Measurements from ENCODE around the gene CCDC138. TPM values are rescaled to one million over a fixed set of nuclear protein-coding genes. Genes with fewer than 3 reads are reported as not detected.

Gene CCDC138
- total RNA-seq, 4 donors from 2014 or later = 1.9 to 4.6 (median 2.9) TPM

GRCh38 chr2:108878276-108878675, 91.7 kb downstream of the CCDC138 start:
- TF ChIP-seq CTCF (IDR thresholded peaks at IDR 0.05; ENCODE audit: low read depth) = no peak

DNA sequence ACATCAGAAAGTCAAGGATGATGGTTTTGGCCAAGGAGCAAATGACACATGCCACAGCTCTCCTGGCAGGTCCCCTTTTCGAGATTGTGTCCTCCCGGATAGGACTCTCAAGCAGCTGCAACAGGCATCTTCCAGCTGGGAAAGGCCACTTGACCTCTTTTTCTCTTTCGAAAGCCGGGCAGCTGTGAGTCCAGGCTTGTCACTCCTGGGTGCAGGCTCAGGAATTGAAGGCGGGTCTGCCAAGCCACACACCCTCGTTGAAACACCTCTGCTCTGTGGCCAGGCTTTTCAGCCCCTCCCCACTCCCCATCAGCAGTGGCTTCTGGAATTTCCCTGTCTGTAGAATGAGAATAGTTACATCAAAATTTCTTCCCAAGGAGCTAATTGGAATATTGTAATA, 98.0 kb downstream of the CCDC138 start:
- no peak for TF ChIP-seq CTCF (IDR thresholded peaks at IDR 0.05; ENCODE audit: low read depth)

DNA sequence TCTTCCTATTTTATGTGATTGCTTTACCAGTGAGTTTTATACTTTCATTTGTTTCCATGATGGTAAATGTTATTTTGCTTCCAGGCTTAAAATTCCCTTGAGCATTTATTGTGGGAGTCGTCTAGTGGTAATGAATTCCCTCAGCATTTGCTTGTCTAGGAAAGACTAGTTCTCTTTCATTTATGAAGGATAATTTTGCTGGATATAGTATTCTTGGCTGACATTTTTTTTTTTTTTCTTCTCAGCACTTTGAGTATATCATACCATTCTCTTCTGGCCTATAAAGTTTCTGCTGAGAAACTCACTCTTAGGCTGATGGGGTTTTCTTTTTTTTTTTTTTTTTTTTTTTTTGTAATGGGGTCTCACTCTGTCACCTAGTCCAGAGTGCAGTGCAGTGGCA, 103.3 kb downstream of the CCDC138 start:
- no peak for TF ChIP-seq CTCF (IDR thresholded peaks at IDR 0.05; ENCODE audit: low read depth)

DNA sequence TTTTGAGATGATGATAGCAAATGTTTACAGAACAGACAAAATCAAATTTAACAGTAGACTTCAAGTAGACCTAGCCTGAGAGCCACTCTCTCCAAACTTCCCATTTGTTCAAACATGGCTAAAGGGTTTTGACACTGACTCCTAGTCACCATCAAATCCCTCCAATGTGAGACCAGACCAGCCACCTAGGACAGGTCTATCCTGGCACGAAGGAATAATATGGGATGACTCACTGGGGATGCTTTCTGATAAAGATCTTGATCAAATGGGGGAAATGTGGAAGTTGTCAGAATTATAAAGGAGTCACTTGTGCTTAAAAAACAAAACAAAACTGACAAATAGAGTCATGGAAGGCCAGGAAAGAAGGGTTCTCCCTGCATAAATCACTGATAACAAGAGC, 106.7 kb downstream of the CCDC138 start:
- no peak for TF ChIP-seq CTCF (IDR thresholded peaks at IDR 0.05; ENCODE audit: low read depth)

DNA sequence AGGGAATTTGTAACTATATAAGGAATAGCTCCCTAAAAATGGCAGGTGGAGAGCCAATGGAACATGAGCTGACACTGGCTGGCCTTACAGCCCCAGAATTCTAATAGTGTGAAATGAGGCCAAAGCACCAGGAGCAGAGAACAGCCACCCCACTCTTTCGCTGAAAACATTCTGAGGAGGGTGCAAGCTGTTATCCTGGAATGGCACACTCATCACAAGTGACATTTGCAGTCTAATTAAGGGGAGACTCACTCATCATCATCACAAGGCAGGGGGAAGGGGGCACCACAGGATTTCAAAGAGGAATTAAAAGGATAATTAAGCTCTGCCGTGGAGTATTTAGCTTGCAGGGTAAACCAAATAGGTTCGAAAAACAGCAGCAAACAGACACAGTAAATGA, 108.2 kb downstream of the CCDC138 start:
- no peak for TF ChIP-seq CTCF (IDR thresholded peaks at IDR 0.05; ENCODE audit: low read depth)

- TF ChIP-seq CTCF (IDR thresholded peaks at IDR 0.05; ENCODE audit: low read depth) = no peak
Observed at GRCh38 chr2:108895188-108895587, 108.6 kb downstream of the CCDC138 start.

GRCh38 chr2:108896741-108897140, 110.2 kb downstream of the CCDC138 start:
- no peak for TF ChIP-seq CTCF (IDR thresholded peaks at IDR 0.05; ENCODE audit: low read depth)

All from subcutaneous adipose tissue (tissue), 4 donors.